Cerebellar cortex (tissue), 1 donor: ENCODE results near the gene PDGFD.

Source experiments
- DNase-seq: peaks from one replicate; pipeline ENCODE4 v3.0.0-alpha.2; 2015; ENCODE audit warnings: low spot score

PDGFD gene

GRCh38 chr11:103958475-103959215 is 205.3 kb downstream of the PDGFD start:
- no peak for DNase-seq

GRCh38 chr11:103953797-103954486 is 210.0 kb downstream of the PDGFD start:
- DNase-seq = no peak

GRCh38 chr11:103949781-103950180 is 214.2 kb downstream of the PDGFD start:
- no peak for DNase-seq

- no peak for DNase-seq
These were observed 215.7 kb downstream of the PDGFD start for GRCh38 chr11:103948187-103948763.

GRCh38 chr11:103947546-103947919 is 216.4 kb downstream of the PDGFD start:
- DNase-seq = no peak

GRCh38 chr11:103946793-103947545 is 217.0 kb downstream of the PDGFD start:
- DNase-seq = no peak

GRCh38 chr11:103944251-103944940 is 219.6 kb downstream of the PDGFD start:
- no peak for DNase-seq

GRCh38 chr11:103942646-103943045 is 221.3 kb downstream of the PDGFD start:
- no peak for DNase-seq

- DNase-seq = no peak
These were observed 223.4 kb downstream of the PDGFD start for GRCh38 chr11:103940551-103940950.

GRCh38 chr11:103939694-103940093 is 224.3 kb downstream of the PDGFD start:
- no peak for DNase-seq

GRCh38 chr11:103936059-103936458 is 227.9 kb downstream of the PDGFD start:
- no peak for DNase-seq

GRCh38 chr11:103935219-103935618 is 228.7 kb downstream of the PDGFD start:
- no peak for DNase-seq

- DNase-seq = no peak
These were observed 234.6 kb downstream of the PDGFD start for GRCh38 chr11:103929170-103929903.

- DNase-seq = no peak
These were observed 235.2 kb downstream of the PDGFD start for GRCh38 chr11:103928802-103929161.

GRCh38 chr11:103928040-103928801 is 235.7 kb downstream of the PDGFD start:
- DNase-seq = no peak

GRCh38 chr11:103927535-103927934 is 236.4 kb downstream of the PDGFD start:
- DNase-seq = no peak

GRCh38 chr11:103926990-103927389 is 237.0 kb downstream of the PDGFD start:
- no peak for DNase-seq

GRCh38 chr11:103924166-103925013 is 239.6 kb downstream of the PDGFD start:
- DNase-seq = no peak

- DNase-seq = peak; percentile 16
These were observed 240.5 kb downstream of the PDGFD start for GRCh38 chr11:103923451-103923931.
